H7 (cell line): Measurements from ENCODE around the gene SFN. TPM values are rescaled to one million over a fixed set of nuclear protein-coding genes. Genes with fewer than 3 reads are reported as not detected.

Experiments used
- DNase-seq: peaks from one replicate; pipeline ENCODE4 v3.0.0; 2012
- H3K27me3 ChIP-seq: 2 replicates; pipeline ENCODE4 v1.6.0; 2011; ENCODE audit warnings: mild to moderate bottlenecking, low read length; ENCODE audit not compliant: control insufficient read depth, insufficient read depth
- H3K36me3 ChIP-seq: replicated peaks from 2 replicates; pipeline ENCODE4 v1.5.1; 2011; ENCODE audit warnings: low read length; ENCODE audit not compliant: control insufficient read depth, insufficient read depth
- H3K4me3 ChIP-seq: 2 replicates; pipeline ENCODE4 v1.5.1; 2011; ENCODE audit warnings: low read depth, mild to moderate bottlenecking, control low read depth, low read length, moderate library complexity; ENCODE audit not compliant: insufficient read depth
- total RNA-seq: library from RNA; depleted of rRNA; stranded (reverse); fragments of >200 nt; shearing (Covaris generic); gene quantifications from 2 replicates; pipeline ENCODE4 v1.2.3, GENCODE V29; 2014; rRNA removed

SFN gene
- total RNA-seq, 1 experiment from 2014 or later = 11.3 TPM

GRCh38 chr1:26909951-26910342, 47.0 kb downstream of the SFN start:
- Histone ChIP-seq H3K27me3 (no peaks in the 10 kb centered on the region), H3K36me3 (no peaks in the 10 kb centered on the region), H3K4me3 (no peak overlapping the region)
- no peak for DNase-seq

DNA sequence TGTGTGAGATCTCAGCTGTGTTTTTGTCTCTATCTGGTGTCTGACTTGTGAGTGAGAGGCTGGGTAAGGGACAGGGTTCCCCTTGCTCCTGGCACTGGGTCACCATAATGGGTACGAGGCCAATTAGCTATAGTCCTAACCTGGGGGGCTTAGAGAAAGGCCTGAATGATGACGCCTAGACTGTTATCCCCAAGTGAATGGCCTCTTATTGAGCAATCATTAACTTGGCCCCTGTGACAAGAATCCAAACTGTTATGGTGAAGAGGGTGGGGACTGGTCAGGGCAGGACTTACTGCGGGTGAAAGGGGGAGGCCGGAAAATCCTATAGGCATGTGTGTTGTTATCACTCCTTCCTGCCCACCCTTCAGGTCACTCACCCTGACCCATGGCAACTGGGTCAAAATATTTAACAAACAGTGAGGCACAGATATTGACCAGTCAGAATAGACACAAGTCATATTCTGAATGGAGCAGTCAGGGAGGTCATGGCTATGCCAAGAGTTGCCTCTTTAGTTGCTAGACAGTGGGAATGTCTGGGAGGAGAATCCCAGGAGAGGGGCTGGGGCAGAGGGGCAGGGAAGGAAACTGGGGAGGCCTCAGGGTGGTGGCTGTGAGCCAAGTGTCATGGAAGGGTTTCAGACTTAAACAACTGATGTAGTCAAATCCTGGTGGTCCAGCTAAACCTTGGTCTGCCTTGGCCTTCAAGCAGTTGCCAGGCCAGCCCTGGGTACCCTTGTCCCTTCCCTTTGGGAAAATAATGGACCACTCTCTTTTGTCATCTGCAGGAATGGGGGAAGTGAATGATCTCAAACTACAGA, 47.6 kb downstream of the SFN start:
- Histone ChIP-seq H3K4me3 (no peak overlapping the region), H3K36me3 (no peaks in the 10 kb centered on the region)

GRCh38 chr1:26911399-26912146, 48.6 kb downstream of the SFN start:
- Histone ChIP-seq H3K27me3 (no peaks in the 10 kb centered on the region), H3K36me3 (no peaks in the 10 kb centered on the region), H3K4me3 (no peak overlapping the region)
- DNase-seq = no peak

More for the DNA sequence above, 47.6 kb downstream of the SFN start:
- no peak for DNase-seq
- no peaks in the 10 kb centered on the region for H3K27me3 ChIP-seq

GRCh38 chr1:26912147-26912490, 49.2 kb downstream of the SFN start:
- no peaks in the 10 kb centered on the region for H3K36me3 ChIP-seq
- H3K4me3 ChIP-seq = no peak overlapping the region
- no peaks in the 10 kb centered on the region for H3K27me3 ChIP-seq
- no peak for DNase-seq

DNA sequence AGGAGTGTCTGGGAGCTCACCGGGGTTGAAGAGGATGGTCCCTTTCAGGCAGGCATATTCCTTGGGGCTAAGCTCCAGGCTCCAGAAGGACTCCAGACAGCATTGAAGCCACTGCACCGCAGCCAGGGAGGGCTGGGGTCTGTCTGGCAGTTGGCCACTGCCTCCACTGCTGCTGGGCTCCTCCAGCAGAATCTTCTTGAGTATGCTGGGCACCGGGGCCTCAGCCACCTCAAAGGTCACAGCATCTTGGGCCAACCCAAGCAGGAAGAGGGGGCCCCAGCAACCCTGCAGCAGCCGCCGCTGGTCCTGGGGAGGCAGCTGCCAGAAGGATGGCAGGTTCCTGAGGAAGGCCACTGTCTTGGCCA, 50.4 kb downstream of the SFN start:
- H3K27me3 ChIP-seq = no peaks in the 10 kb centered on the region
- peak; percentile 25 for DNase-seq
- no peak overlapping the region for H3K4me3 ChIP-seq
- no peaks in the 10 kb centered on the region for H3K36me3 ChIP-seq

Other genes with a start within 250 kb of the SFN start
- 45.5 and 59.5 TPM in 2 replicates for gene ARID1A, start 167.1 kb upstream of the SFN start, total RNA-seq
- 28.3 TPM in 2 replicates for gene PIGV, start 75.2 kb upstream of the SFN start, total RNA-seq
- gene ZDHHC18, start 36.5 kb upstream of the SFN start, total RNA-seq = 45.5 and 50.0 TPM in 2 replicates
- gene GPN2, start 27.1 kb downstream of the SFN start, total RNA-seq = 40.3 and 61.9 TPM in 2 replicates
- 16.1 and 23.7 TPM in 2 replicates for gene GPATCH3, start 37.3 kb downstream of the SFN start, total RNA-seq
- not detected in 2 replicates for gene NR0B2, start 50.8 kb downstream of the SFN start, total RNA-seq
- gene NUDC, start 58.6 kb downstream of the SFN start, total RNA-seq = 65.3 and 76.4 TPM in 2 replicates
- gene KDF1, start 97.3 kb downstream of the SFN start, total RNA-seq = 14.4 and 14.6 TPM in 2 replicates
- 28.9 and 30.5 TPM in 2 replicates for gene TRNP1, start 130.5 kb downstream of the SFN start, total RNA-seq
- 128 and 154 TPM in 2 replicates for gene TENT5B, start 149.7 kb downstream of the SFN start, total RNA-seq